Measurements from ENCODE around the gene PHACTR1. TPM values are rescaled to one million over a fixed set of nuclear protein-coding genes. Genes with fewer than 3 reads are reported as not detected.

The PHACTR1 gene
- total and polyA plus RNA-seq, 2 experiments from 2014 or later: 0.65 to 3.2 TPM

GRCh38 chr6:12717356-12717755 lies 789 bp downstream of the PHACTR1 start:
- TF ChIP-seq EZH2 (IDR thresholded peaks at IDR 0.05; ENCODE audit: insufficient read depth, poor library complexity, severe bottlenecking) (no peak), EZH2phosphoT487 (IDR thresholded peaks at IDR 0.05; ENCODE audit: insufficient read depth, low read depth) (no peak)
- H3K4me2 ChIP-seq (ENCODE audit: unreplicated experiment): peak overlapping the region; percentile 75
- H3K4me1 ChIP-seq (ENCODE audit: insufficient read depth): peaks cover 20% of the 10 kb centered on the region
- peaks cover 15% of the 10 kb centered on the region; the same call in 1 of the 2 replicates for H3F3A ChIP-seq (ENCODE audit: insufficient read depth)
- no peaks in the 10 kb centered on the region for H3K9me3 ChIP-seq (ENCODE audit: low read depth)
- H2AFZ ChIP-seq: no peak overlapping the region
- peak overlapping the region; percentile 34; the same call in 1 of the 2 replicates for H3K9ac ChIP-seq
- H3K79me2 ChIP-seq (ENCODE audit: insufficient read depth): no peaks in the 10 kb centered on the region
- no peaks in the 10 kb centered on the region for H3K36me3 ChIP-seq (ENCODE audit: low read depth)
- in situ Hi-C loops (cut with MboI): no loop called here
- peak; percentile 42 for DNase-seq
- H3K9me2 ChIP-seq (ENCODE audit: insufficient read depth): no peaks in the 10 kb centered on the region
- WGBS, 2 experiments (ENCODE audit: low coverage in 1 of 2, low lambda C conversion rate in 2 of 2, missing lambda C conversion rate in 2 of 2): 27 to 28% methylated on average over 9 of the region's 9 CpGs
- H3K4me3 ChIP-seq: peak overlapping the region; percentile 56
- H3K27ac ChIP-seq: no peak overlapping the region
- H3K27me3 ChIP-seq (replicated peaks; ENCODE audit: insufficient read depth): no peaks in the 10 kb centered on the region
- H4K20me1 ChIP-seq (ENCODE audit: insufficient read depth): no peaks in the 10 kb centered on the region

DNA sequence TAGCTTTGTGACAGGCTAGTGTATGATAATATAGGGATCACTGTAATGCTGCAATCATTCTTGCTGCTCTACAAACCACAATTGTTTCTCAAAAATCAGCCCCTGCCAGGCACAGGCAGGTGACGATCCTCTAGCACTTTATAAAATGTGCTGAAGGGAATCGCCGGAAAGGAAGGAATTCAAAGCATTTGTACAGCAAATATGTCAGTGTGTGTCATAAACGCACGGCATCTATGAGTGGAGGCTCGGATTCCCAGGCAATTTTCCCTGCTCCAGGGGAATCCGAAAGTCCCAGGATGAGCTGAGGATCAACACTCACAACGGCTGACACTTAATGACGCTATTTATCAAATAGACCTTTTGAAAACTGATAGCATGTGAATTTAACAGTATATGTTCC lies 1.4 kb downstream of the PHACTR1 start:
- H3K27me3 ChIP-seq (replicated peaks; ENCODE audit: insufficient read depth): no peaks in the 10 kb centered on the region
- no peaks in the 10 kb centered on the region for H3K9me3 ChIP-seq (ENCODE audit: low read depth)
- H3K9me2 ChIP-seq (ENCODE audit: insufficient read depth): no peaks in the 10 kb centered on the region
- H4K20me1 ChIP-seq (ENCODE audit: insufficient read depth): no peaks in the 10 kb centered on the region
- peaks cover 15% of the 10 kb centered on the region; the same call in 1 of the 2 replicates for H3F3A ChIP-seq (ENCODE audit: insufficient read depth)
- H3K27ac ChIP-seq: peak overlapping the region; percentile 22; the same call in 1 of the 2 replicates
- in situ Hi-C loops (cut with MboI): no loop called here
- peak overlapping the region; percentile 34; the same call in 1 of the 2 replicates for H3K9ac ChIP-seq
- H3K79me2 ChIP-seq (ENCODE audit: insufficient read depth): no peaks in the 10 kb centered on the region
- peak overlapping the region; percentile 41 for H2AFZ ChIP-seq
- DNase-seq: peak; percentile 78
- TF ChIP-seq EZH2phosphoT487 (IDR thresholded peaks at IDR 0.05; ENCODE audit: insufficient read depth, low read depth): no peak
- no peak for TF ChIP-seq EZH2 (IDR thresholded peaks at IDR 0.05; ENCODE audit: insufficient read depth, poor library complexity, severe bottlenecking)
- peak overlapping the region; percentile 75 for H3K4me2 ChIP-seq (ENCODE audit: unreplicated experiment)
- WGBS, 2 experiments (ENCODE audit: low coverage in 1 of 2, low lambda C conversion rate in 2 of 2, missing lambda C conversion rate in 2 of 2): 0 to 1% methylated on average over 9 of the region's 9 CpGs
- H3K4me3 ChIP-seq: peak overlapping the region; percentile 56
- H3K36me3 ChIP-seq (ENCODE audit: low read depth): no peaks in the 10 kb centered on the region
- peaks cover 17% of the 10 kb centered on the region for H3K4me1 ChIP-seq (ENCODE audit: insufficient read depth)

GRCh38 chr6:12719017-12719416 lies 2.5 kb downstream of the PHACTR1 start:
- H3K9me2 ChIP-seq (ENCODE audit: insufficient read depth): no peaks in the 10 kb centered on the region
- WGBS, 2 experiments (ENCODE audit: low coverage in 1 of 2, low lambda C conversion rate in 2 of 2, missing lambda C conversion rate in 2 of 2): 55 to 56% methylated on average over 3 of the region's 3 CpGs
- in situ Hi-C loops (cut with MboI): no loop called here

GRCh38 chr6:12720310-12720709 lies 3.7 kb downstream of the PHACTR1 start:
- Histone ChIP-seq H3K9me2 (ENCODE audit: insufficient read depth) (no peaks in the 10 kb centered on the region), H3K9me3 (ENCODE audit: low read depth) (no peaks in the 10 kb centered on the region), H3K27ac (no peak overlapping the region), H3K27me3 (replicated peaks; ENCODE audit: insufficient read depth) (no peaks in the 10 kb centered on the region), H3K9ac (no peak overlapping the region), H3K36me3 (ENCODE audit: low read depth) (no peaks in the 10 kb centered on the region), H4K20me1 (ENCODE audit: insufficient read depth) (no peaks in the 10 kb centered on the region), H3F3A (ENCODE audit: insufficient read depth) (peaks cover 15% of the 10 kb centered on the region; the same call in 1 of the 2 replicates), H3K4me3 (no peak overlapping the region), H3K4me1 (ENCODE audit: insufficient read depth) (peaks cover 17% of the 10 kb centered on the region), H2AFZ (no peak overlapping the region), H3K79me2 (ENCODE audit: insufficient read depth) (no peaks in the 10 kb centered on the region), H3K4me2 (ENCODE audit: unreplicated experiment) (no peak overlapping the region)
- no peak for DNase-seq
- TF ChIP-seq EZH2 (IDR thresholded peaks at IDR 0.05; ENCODE audit: insufficient read depth, poor library complexity, severe bottlenecking) (no peak), EZH2phosphoT487 (IDR thresholded peaks at IDR 0.05; ENCODE audit: insufficient read depth, low read depth) (no peak)
- in situ Hi-C loops (cut with MboI): no loop called here
- WGBS, 2 experiments (ENCODE audit: low coverage in 1 of 2, low lambda C conversion rate in 2 of 2, missing lambda C conversion rate in 2 of 2): 84 to 86% methylated on average over 7 of the region's 7 CpGs

More at GRCh38 chr6:12719017-12719416, 2.5 kb downstream of the PHACTR1 start:
- no peak overlapping the region for H3K27ac ChIP-seq
- no peak overlapping the region for H3K9ac ChIP-seq
- no peaks in the 10 kb centered on the region for H4K20me1 ChIP-seq (ENCODE audit: insufficient read depth)
- peaks cover 15% of the 10 kb centered on the region; the same call in 1 of the 2 replicates for H3F3A ChIP-seq (ENCODE audit: insufficient read depth)
- peaks cover 17% of the 10 kb centered on the region for H3K4me1 ChIP-seq (ENCODE audit: insufficient read depth)
- H2AFZ ChIP-seq: no peak overlapping the region
- H3K4me2 ChIP-seq (ENCODE audit: unreplicated experiment): no peak overlapping the region
- no peak overlapping the region for H3K4me3 ChIP-seq
- no peaks in the 10 kb centered on the region for H3K9me3 ChIP-seq (ENCODE audit: low read depth)
- H3K27me3 ChIP-seq (replicated peaks; ENCODE audit: insufficient read depth): no peaks in the 10 kb centered on the region
- no peak for TF ChIP-seq EZH2phosphoT487 (IDR thresholded peaks at IDR 0.05; ENCODE audit: insufficient read depth, low read depth)
- no peak for TF ChIP-seq EZH2 (IDR thresholded peaks at IDR 0.05; ENCODE audit: insufficient read depth, poor library complexity, severe bottlenecking)
- no peaks in the 10 kb centered on the region for H3K79me2 ChIP-seq (ENCODE audit: insufficient read depth)
- no peak for DNase-seq
- H3K36me3 ChIP-seq (ENCODE audit: low read depth): no peaks in the 10 kb centered on the region

Measured in GM23248 (cell line).